ENCODE data around the gene SRGN. TPM values are rescaled to one million over a fixed set of nuclear protein-coding genes. Genes with fewer than 3 reads are reported as not detected.

Gene SRGN
- total RNA-seq, 2 donors from 2014 or later = 52.7 to 55.7 TPM

DNA sequence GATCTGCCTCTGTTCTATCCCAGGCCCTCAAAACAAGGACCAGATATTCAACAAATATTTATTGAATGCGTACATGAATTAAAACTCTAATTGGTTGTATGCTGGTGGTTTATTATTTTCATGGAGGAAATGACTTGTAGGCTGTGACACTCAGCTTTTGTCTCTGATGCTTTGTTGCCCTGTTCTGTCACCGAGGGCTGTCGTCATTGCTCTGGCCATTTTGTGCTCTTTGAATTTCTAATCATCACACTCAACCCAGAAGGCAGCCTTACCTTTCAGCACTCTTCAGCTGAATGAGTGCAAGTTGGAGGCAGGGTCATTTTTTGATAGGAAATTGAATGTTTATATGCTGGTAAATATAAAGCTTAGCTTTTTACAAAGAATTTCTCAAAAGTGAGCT, 14.5 kb downstream of the SRGN start:
- Histone ChIP-seq H3K27me3 (no peaks in the 10 kb centered on the region), H3K36me3 (replicated peaks in 1 of 2; ENCODE audit: insufficient read depth in 1 of 2, low read depth in 2 of 2) (no peaks in the 10 kb centered on the region), H3K4me1 (no peaks in the 10 kb centered on the region), H3K27ac (no peak overlapping the region), H3K4me3 (no peak overlapping the region), H3K9me3 (no peaks in the 10 kb centered on the region)
- no peak for TF ChIP-seq POLR2A (IDR thresholded peaks at IDR 0.05)
- TF ChIP-seq, protein P1, sequence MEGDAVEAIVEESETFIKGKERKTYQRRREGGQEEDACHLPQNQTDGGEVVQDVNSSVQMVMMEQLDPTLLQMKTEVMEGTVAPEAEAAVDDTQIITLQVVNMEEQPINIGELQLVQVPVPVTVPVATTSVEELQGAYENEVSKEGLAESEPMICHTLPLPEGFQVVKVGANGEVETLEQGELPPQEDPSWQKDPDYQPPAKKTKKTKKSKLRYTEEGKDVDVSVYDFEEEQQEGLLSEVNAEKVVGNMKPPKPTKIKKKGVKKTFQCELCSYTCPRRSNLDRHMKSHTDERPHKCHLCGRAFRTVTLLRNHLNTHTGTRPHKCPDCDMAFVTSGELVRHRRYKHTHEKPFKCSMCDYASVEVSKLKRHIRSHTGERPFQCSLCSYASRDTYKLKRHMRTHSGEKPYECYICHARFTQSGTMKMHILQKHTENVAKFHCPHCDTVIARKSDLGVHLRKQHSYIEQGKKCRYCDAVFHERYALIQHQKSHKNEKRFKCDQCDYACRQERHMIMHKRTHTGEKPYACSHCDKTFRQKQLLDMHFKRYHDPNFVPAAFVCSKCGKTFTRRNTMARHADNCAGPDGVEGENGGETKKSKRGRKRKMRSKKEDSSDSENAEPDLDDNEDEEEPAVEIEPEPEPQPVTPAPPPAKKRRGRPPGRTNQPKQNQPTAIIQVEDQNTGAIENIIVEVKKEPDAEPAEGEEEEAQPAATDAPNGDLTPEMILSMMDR (IDR thresholded peaks at IDR 0.05) = no peak
- DNase-seq (no peak), ATAC-seq (no peak)
- intact Hi-C loops (cut with DNase I) = no loop called here
- WGBS, 2 donors = 74 to 77% methylated on average over 3 of the region's 3 CpGs

DNA sequence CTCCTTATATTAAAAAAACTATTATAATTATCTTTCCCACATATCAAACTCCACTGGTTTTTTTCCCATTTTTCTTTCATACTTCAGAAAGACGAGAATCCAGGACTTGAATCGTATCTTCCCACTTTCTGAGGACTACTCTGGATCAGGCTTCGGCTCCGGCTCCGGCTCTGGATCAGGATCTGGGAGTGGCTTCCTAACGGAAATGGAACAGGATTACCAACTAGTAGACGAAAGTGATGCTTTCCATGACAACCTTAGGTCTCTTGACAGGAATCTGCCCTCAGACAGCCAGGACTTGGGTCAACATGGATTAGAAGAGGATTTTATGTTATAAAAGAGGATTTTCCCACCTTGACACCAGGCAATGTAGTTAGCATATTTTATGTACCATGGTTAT, 15.9 kb downstream of the SRGN start:
- TF ChIP-seq, protein P1 (IDR thresholded peaks at IDR 0.05) = no peak
- no peak for TF ChIP-seq POLR2A (IDR thresholded peaks at IDR 0.05)
- H3K36me3 ChIP-seq (replicated peaks in 1 of 2; ENCODE audit: insufficient read depth in 1 of 2, low read depth in 2 of 2) = no peaks in the 10 kb centered on the region
- no peak for ATAC-seq

DNA sequence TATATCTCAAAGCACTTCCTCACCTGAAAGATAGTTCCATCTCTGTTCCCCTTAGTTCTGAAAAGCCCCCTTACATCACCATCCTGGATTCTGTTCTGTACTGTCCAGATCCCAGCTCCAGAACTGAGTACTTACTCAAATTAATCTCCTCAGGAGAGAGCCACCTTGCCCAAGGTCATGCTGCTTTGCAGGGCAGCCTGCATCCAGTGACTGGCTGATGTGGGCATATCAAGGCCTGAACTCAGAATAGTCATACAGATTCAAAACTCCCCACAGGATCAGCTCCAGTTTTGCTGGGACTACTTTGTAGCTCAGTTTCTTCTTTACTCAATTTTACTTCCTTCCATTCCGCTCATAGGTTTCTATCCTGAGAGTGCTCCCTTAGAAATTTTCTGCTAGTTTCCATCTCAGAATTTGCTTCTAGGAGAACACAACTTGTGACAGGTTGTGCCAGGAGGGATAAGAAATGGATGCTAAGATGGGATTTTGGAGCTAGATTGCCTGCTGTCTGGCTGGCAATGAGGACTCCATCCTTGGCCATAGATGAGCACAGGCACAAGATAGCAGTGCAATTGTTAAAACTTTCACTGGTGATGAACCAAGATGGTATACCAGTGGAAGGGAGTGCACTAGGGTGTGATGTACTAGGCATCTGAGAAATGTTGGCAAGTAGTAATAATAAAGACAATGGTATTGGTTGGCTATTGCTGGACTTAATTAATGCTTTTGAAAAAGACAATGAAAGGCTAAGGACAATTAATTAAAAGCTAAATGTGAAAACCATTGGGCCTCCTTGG, 17.3 kb downstream of the SRGN start:
- no peaks in the 10 kb centered on the region for H3K4me1 ChIP-seq
- no peak overlapping the region for H3K27ac ChIP-seq
- H3K9me3 ChIP-seq = no peaks in the 10 kb centered on the region
- no peak for TF ChIP-seq POLR2A (IDR thresholded peaks at IDR 0.05)
- TF ChIP-seq, protein P1 (IDR thresholded peaks at IDR 0.05) = no peak
- DNase-seq (no peak), ATAC-seq (no peak)
- no peaks in the 10 kb centered on the region for H3K27me3 ChIP-seq
- no peaks in the 10 kb centered on the region for H3K36me3 ChIP-seq (replicated peaks in 1 of 2; ENCODE audit: insufficient read depth in 1 of 2, low read depth in 2 of 2)
- H3K4me3 ChIP-seq = no peak overlapping the region
- WGBS, 2 donors = 89 to 100% methylated on average over 1 of the region's 1 CpG
- intact Hi-C loops (cut with DNase I) = no loop called here

More for the DNA sequence above, 15.9 kb downstream of the SRGN start:
- intact Hi-C loops (cut with DNase I) = no loop called here
- WGBS, 2 donors = 52 to 68% methylated on average over 7 of the region's 7 CpGs
- Histone ChIP-seq H3K4me1 (no peaks in the 10 kb centered on the region), H3K27ac (no peak overlapping the region), H3K9me3 (no peaks in the 10 kb centered on the region), H3K4me3 (no peak overlapping the region), H3K27me3 (no peaks in the 10 kb centered on the region)
- DNase-seq = no peak

DNA sequence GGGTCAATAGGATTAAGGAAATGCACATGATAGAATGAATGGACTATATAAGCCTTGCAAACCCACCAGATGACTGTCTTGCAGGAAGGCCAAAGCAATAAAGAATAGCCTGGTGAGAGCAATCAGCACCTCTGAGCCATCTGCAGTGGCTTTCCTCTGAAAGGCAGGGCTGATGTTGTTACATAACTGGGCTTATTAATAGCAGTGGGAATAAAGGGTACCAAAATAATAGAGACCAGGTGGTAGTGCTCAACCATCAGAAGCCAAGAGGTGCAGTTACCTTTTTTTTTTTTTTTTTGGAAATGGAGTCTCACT, 19.2 kb downstream of the SRGN start:
- Histone ChIP-seq H3K27me3 (no peaks in the 10 kb centered on the region), H3K36me3 (replicated peaks in 1 of 2; ENCODE audit: insufficient read depth in 1 of 2, low read depth in 2 of 2) (no peaks in the 10 kb centered on the region), H3K27ac (no peak overlapping the region), H3K4me1 (no peaks in the 10 kb centered on the region), H3K4me3 (no peak overlapping the region), H3K9me3 (no peaks in the 10 kb centered on the region)
- TF ChIP-seq, protein P1 (IDR thresholded peaks at IDR 0.05) = no peak
- TF ChIP-seq POLR2A (IDR thresholded peaks at IDR 0.05) = no peak
- DNase-seq = no peak
- no peak for ATAC-seq
- intact Hi-C loops (cut with DNase I) = no loop called here

DNA sequence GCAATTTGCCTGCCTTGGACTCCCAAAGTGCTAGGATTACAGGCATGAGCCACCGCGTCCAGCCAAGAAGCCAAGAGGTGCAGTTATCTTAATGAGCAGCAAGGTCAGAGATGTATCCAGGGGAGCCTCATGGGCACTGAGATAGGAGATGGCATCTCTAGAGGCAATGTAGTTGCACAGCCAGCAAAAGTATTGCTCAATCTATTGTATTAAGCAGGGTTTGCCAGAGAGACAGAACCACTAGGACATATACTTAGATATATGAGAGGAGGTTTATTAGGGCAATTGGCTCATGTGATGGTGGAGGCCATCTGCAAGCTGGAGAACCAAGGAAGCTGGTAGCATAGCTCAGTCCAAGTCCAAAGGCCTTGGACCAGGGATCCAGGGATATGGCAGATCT, 19.8 kb downstream of the SRGN start:
- no peaks in the 10 kb centered on the region for H3K36me3 ChIP-seq (replicated peaks in 1 of 2; ENCODE audit: insufficient read depth in 1 of 2, low read depth in 2 of 2)
- ATAC-seq = no peak
- no peaks in the 10 kb centered on the region for H3K4me1 ChIP-seq
- no peak for DNase-seq
- 85 to 100% methylated on average over 1 to 2 of the region's 2 CpGs for WGBS, 2 donors
- H3K4me3 ChIP-seq = no peak overlapping the region
- no peaks in the 10 kb centered on the region for H3K9me3 ChIP-seq
- TF ChIP-seq POLR2A (IDR thresholded peaks at IDR 0.05) = no peak
- TF ChIP-seq, protein P1 (IDR thresholded peaks at IDR 0.05) = no peak
- intact Hi-C loops (cut with DNase I) = no loop called here
- H3K27me3 ChIP-seq = no peaks in the 10 kb centered on the region
- no peak overlapping the region for H3K27ac ChIP-seq

Measured in body of pancreas (tissue), 4 donors.